Measurements from ENCODE around the gene EIF2B4. TPM values are rescaled to one million over a fixed set of nuclear protein-coding genes. Genes with fewer than 3 reads are reported as not detected.

The EIF2B4 gene
- total RNA-seq, 2 experiments from 2014 or later, result 41.2 to 43.6 TPM

DNA sequence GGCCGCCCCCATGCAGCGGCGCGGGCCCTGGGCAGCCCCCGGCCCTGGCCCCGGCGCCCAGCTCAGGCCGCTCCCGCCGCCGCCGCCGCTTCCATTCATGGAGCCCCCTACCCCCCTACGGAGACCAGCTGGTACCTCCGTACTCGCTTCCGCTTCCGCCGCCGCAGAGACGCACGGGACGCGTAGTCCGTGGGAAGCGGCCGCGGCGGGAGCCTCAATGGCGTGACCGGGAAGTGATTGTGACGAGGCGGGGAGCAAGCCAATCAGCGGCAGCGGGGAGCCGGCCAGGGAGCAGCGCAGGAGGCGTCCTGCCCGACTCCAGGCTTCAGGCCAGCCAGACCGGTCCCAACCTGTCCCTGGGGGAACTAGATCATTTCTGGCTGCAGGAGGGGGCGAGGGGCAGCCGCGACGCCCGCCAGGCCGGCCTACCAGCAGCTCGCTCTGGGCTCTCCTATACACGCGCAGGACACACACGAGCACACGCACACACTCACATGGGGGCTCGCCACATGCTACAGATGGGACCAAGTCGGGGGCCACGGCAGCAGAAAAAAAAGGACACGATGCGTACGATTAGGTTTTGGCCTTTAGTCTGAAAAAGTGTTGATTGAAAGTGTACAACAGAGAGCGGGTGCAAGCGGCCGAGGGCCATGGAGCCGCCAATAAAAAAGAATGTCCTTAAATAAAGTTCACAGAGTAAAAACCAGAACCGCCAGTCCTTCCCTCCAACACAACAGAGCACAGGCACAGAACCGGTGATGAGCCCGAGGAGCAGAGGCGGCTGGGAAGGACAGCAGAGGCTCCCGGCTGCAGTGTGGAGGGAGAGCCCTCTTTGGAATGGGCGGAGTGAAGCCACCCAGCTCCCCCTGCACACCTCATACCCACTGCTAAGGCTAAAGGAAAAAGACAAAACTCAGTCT lies 10.7 kb upstream of the EIF2B4 start, which contains the start of gene ZNF513:
ZNF513 (minus strand) TSS at position 109 of the 920 bp plus-strand sequence. CDS start 208 bp downstream, outside the sequence.
- peaks cover 32% of the 10 kb centered on the region for H3K4me1 Mint-ChIP-seq

DNA sequence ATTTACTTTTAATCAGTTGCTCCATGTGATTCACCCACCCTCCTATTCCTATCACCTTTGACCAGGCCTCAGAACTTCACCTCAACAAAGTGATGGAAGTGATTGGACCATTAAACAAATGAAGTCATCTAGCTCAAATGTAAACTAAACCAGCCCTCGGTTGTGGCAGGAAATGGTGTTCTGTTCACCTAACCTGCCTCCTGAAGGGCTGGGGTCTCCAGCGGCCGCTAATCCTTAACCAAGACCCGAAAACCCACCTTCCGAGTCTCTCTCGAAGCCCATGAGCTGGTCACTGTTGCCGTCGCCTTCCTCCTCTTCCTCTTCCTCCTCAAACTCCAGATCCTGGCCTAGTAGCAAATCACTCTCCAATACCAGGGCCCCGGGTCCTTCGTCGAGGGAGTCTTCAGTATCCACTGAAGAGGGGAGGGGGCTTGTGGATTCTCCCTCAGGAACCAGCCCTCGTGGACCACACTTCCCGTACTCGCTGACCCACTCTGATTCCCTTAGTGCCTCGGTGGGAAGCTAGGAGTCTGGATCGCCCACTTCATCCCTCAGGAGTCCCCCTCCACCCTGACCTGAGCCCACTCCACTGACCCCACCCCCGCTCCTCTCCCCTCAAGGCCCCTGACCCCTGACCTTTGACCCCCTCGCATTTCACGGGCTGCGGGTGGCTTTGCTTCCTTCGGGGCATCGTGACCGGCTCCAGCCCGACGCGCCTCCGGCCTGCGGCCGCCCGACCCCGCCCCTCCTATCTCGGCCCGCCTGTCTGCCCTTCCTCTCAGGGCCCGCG lies 9.9 kb upstream of the EIF2B4 start:
- peak overlapping the region; percentile 94 for H3K27ac Mint-ChIP-seq
- H3K4me3 Mint-ChIP-seq, result peak overlapping the region; percentile 91
- H3K9me3 Mint-ChIP-seq, result no peaks in the 10 kb centered on the region
- H3K4me1 Mint-ChIP-seq, result peaks cover 32% of the 10 kb centered on the region
- no peak for DNase-seq
- no peaks in the 10 kb centered on the region for H3K27me3 Mint-ChIP-seq
- peaks cover 35% of the 10 kb centered on the region for H3K36me3 Mint-ChIP-seq

More for the DNA sequence above, 10.7 kb upstream of the EIF2B4 start, which contains the start of gene ZNF513:
- Mint-ChIP-seq H3K36me3 (peaks cover 42% of the 10 kb centered on the region), H3K27me3 (no peaks in the 10 kb centered on the region), H3K27ac (peak within 1 kb of the TSS; percentile 97), H3K4me3 (peak within 1 kb of the TSS; percentile 91), H3K9me3 (no peaks in the 10 kb centered on the region)
- DNase-seq, result peak; percentile 89

DNA sequence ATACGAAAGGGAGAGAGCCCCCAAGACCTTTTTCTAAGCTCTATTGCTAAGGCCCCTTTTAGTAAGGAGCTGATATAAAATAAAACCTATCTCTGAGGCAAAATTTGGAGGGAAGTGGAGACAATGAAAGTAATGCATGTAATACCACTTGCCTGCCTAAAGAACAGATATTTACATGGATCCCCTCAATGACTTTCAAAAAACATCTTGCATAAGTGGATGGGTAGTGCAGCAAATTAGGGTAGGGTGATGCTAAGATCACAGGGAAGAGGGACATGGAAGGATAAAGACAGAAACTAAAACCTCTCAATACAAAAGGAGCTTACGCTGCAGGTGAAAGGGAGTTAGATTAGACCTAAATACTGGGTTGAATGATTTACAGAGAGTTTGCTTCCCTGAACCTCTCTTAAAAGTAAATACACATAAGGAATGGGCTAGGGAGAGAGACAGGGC lies 9.3 kb upstream of the EIF2B4 start:
- Mint-ChIP-seq H3K36me3 (peaks cover 37% of the 10 kb centered on the region), H3K27ac (peak overlapping the region; percentile 94), H3K27me3 (no peaks in the 10 kb centered on the region), H3K9me3 (no peaks in the 10 kb centered on the region), H3K4me3 (peak overlapping the region; percentile 91), H3K4me1 (peaks cover 30% of the 10 kb centered on the region)
- DNase-seq, result no peak

DNA sequence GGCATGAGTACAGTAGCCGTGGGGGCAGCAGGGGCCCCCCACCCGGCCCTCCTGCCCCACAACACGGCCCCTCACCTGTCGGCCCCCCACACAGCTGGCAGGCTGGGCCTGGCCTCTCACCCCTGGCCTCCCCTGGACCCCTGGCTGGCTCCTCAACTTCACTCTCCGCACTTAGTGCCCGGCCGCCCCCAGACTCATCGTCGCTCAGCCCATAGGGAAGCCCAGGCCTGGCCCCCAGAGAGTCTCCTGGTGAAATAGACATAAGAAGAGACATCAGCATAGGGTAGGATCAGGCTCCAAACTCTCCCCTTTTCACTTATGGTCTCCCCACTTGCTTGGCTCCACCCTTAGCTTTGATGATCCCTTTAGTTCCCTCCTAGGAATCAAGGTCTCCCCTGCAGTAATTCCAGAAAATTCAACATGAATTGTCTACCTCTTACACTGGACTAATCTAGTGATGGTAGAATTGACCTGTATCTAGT lies 8.7 kb upstream of the EIF2B4 start:
- peak overlapping the region; percentile 94 for H3K27ac Mint-ChIP-seq
- peaks cover 31% of the 10 kb centered on the region for H3K4me1 Mint-ChIP-seq
- H3K9me3 Mint-ChIP-seq, result no peaks in the 10 kb centered on the region
- no peak for DNase-seq
- H3K4me3 Mint-ChIP-seq, result peak overlapping the region; percentile 91
- peaks cover 36% of the 10 kb centered on the region for H3K36me3 Mint-ChIP-seq
- H3K27me3 Mint-ChIP-seq, result no peaks in the 10 kb centered on the region

DNA sequence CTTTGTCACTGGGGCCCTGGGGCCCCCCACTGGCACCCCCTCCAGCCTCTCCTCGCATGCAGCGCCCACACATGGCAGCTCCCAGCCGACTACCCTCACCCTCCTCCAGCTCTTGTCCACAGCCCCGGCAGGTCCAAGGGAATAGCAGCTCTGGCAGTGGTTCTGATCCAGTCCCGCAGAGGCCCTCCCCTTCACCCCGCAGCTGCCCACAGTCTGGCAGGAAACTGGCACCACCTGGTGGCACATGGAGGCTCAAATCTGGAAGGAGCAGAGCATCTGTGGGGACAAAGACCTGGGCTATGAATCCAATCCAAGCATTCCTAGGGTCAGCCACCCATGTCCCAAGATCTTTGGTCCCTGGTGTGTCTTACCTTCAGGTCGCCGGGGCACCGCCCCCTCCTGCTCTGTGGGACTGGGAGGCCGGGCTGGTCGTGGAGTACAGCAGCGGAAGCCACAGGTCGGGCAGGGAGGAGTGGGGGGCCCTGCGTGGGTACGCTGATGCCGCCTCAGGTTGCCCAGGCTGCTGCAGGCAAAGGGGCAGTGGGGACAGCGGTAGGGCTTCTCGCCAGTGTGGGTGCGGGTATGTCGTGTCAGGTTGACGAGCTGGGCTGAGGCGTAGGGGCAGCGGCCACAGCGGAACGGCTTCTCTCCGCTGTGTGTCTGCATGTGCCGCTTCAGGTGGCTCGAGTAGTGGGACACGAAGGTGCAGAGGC lies 8.1 kb upstream of the EIF2B4 start:
- H3K27ac Mint-ChIP-seq, result peak overlapping the region; percentile 42
- no peaks in the 10 kb centered on the region for H3K9me3 Mint-ChIP-seq
- H3K36me3 Mint-ChIP-seq, result peaks cover 40% of the 10 kb centered on the region
- DNase-seq, result no peak
- no peak overlapping the region for H3K4me3 Mint-ChIP-seq
- H3K27me3 Mint-ChIP-seq, result no peaks in the 10 kb centered on the region
- peaks cover 31% of the 10 kb centered on the region for H3K4me1 Mint-ChIP-seq

DNA sequence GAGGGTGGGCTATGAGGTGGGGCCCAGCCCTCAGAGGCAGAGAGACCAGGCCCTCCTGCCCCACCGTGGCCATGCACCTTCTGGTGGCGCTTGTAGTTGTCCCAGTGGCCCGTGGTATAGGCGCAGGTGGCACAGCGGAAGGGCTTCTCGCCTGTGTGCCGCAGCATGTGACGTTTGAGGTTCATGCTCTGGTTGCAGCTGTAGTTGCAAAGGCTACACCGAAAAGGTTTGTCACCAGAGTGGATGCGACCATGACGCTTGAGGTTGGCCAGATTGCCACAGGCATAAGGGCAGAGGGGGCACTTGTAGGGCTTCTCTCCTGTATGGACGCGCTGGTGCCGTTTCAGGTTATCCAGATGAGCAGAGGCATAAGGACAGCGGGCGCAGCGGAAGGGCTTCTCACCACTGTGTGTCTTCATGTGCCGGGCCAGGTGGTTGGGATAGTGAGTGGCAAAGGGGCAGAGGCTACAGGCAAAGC lies 7.5 kb upstream of the EIF2B4 start:
- peaks cover 36% of the 10 kb centered on the region for H3K4me1 Mint-ChIP-seq
- no peak overlapping the region for H3K4me3 Mint-ChIP-seq
- no peak overlapping the region for H3K27ac Mint-ChIP-seq
- peaks cover 44% of the 10 kb centered on the region for H3K36me3 Mint-ChIP-seq
- DNase-seq, result no peak
- no peaks in the 10 kb centered on the region for H3K9me3 Mint-ChIP-seq
- no peaks in the 10 kb centered on the region for H3K27me3 Mint-ChIP-seq

DNA sequence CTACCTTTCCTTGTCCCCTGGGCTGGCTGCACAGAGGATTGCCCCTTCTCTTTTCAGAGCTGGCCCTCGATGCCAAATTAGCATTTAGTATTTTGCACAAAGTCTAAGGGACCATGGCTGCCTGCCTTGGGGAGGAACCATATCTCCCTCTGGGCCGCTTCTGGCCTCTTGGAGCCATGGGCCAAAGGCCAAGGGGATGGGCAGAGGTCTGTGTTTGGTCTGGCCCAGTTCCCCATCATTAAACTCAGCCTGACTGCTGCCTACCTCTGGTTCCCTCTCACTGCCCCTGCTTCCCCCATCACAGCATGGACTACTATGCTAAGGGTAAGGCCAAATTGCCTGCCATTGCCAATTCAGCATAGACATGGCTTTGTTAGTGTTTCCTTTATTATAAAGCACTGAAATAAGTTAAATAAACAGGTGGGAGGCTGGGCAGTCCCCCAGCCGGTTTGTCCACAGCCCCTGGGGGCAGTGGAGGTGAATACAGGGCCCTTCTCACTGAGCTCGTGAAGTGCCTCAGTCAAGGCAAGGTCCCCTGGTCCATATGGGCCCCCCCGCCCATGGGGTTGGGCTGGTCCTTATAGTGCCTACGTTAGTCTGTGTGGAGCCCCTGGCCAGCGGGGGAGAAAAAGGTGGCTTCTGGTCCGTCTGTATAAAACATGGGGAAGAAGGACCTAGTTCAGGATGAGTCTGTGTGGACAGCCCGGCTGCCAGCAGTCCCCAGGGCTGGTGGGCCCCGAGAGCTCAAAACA lies 6.9 kb upstream of the EIF2B4 start:
- DNase-seq, result no peak
- H3K9me3 Mint-ChIP-seq, result no peaks in the 10 kb centered on the region
- peaks cover 45% of the 10 kb centered on the region for H3K36me3 Mint-ChIP-seq
- H3K27ac Mint-ChIP-seq, result peak overlapping the region; percentile 31
- peaks cover 41% of the 10 kb centered on the region for H3K4me1 Mint-ChIP-seq
- H3K4me3 Mint-ChIP-seq, result no peak overlapping the region
- H3K27me3 Mint-ChIP-seq, result no peaks in the 10 kb centered on the region

DNA sequence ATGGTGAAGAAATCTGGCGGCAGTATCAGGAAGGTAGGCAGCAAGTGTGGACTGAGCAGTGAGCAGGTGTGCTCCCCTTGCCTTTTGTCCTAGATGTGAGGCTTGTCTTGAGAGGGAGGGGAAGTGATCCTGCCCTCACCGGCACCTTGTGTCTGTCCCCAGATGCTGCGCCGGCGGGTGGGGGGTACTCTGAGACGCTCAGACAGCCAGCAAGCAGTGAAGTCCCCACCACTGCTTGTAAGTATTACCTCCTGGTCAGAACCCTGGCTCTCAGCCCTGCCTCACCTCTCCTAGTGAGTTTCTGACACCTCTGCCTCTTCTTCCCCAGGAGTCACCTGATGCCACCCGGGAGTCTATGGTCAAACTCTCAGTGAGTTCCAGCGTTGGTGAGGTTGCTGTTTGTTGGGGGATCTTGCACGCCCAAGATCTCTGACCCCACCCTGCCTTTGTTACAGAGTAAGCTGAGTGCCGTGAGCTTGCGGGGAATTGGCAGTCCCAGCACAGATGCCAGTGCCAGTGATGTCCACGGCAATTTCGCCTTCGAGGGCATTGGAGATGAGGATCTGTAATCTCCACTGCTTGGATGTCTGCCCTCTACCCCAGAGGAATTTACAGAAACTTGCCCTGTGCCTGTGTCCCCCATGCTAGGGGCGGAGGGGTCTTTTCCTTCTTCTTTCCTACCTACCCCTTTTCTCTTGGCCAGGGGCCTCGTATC lies 6.2 kb upstream of the EIF2B4 start:
- H3K36me3 Mint-ChIP-seq, result peaks cover 44% of the 10 kb centered on the region
- H3K4me1 Mint-ChIP-seq, result peaks cover 41% of the 10 kb centered on the region

DNA sequence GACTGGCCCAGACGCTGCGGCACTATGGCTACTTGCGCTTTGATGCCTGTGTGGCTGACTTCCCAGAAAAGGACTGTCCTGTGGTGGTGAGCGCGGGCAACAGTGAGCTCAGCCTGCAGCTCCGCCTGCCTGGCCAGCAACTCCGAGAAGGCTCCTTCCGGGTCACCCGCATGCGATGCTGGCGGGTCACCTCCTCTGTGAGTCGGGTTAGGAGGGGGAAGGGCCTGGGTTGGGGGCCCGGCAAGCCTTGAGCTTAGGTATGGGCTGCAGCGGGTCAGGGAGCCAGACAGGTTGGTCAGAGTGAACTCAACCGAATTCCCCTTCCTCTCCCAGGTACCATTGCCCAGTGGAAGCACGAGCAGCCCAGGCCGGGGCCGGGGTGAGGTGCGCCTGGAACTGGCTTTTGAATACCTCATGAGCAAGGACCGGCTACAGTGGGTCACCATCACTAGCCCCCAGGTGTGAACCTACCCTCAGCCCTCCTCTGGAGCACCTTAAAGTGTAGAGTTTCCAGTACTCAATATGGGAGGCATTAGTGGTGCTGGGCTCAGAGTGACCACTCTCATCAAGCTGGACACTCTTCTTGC lies 5.5 kb upstream of the EIF2B4 start:
- Mint-ChIP-seq H3K9me3 (no peaks in the 10 kb centered on the region), H3K27ac (no peak overlapping the region), H3K27me3 (no peaks in the 10 kb centered on the region), H3K4me3 (no peak overlapping the region), H3K4me1 (peaks cover 34% of the 10 kb centered on the region), H3K36me3 (peaks cover 40% of the 10 kb centered on the region)
- DNase-seq, result no peak

More for the DNA sequence above, 6.2 kb upstream of the EIF2B4 start:
- Mint-ChIP-seq H3K9me3 (no peaks in the 10 kb centered on the region), H3K27me3 (no peaks in the 10 kb centered on the region), H3K4me3 (no peak overlapping the region), H3K27ac (no peak overlapping the region)
- DNase-seq, result no peak

DNA sequence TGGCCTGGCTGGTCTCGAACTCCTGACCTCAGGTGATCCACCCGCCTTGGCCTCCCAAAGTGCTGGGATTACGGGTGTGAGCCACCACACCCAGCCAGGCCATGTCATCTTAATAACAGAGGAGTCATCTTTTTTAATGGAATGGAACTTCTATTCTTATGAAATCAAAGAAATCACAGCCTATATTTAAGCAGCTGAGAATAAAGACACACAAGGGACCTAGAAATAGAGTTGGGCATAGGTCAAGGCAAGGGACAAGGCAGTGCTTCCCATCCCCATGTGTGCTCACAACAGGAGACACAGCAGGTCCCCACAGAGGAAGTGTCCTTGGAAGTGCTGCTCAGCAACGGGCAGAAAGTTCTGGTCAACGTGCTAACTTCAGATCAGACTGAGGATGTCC lies 3.4 kb upstream of the EIF2B4 start:
- no peak for DNase-seq
- Mint-ChIP-seq H3K36me3 (peaks cover 36% of the 10 kb centered on the region), H3K27me3 (no peaks in the 10 kb centered on the region), H3K4me3 (no peak overlapping the region), H3K9me3 (no peaks in the 10 kb centered on the region), H3K4me1 (peaks cover 26% of the 10 kb centered on the region), H3K27ac (peak overlapping the region; percentile 52)

DNA sequence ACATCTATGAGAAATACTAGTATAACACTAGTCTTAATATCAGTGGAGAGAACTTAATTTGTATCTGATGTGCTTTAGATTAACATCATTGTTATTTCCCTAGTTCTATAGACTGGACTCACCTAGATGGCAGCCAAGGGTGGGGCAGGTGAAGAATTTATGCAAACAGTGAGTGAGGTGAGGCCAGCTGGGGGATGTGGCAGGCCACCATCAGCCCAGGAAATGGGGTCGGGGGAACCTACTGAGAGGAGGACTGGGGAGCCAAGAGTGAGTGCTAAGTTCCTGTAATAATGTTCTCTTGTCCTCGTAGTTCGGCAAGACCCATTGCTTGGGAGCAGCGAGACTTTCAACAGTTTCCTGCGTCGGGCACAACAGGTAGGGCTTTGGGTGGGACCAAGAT lies 2.8 kb upstream of the EIF2B4 start:
- Mint-ChIP-seq H3K4me3 (no peak overlapping the region), H3K36me3 (peaks cover 36% of the 10 kb centered on the region), H3K9me3 (no peaks in the 10 kb centered on the region), H3K27ac (peak overlapping the region; percentile 43), H3K4me1 (peaks cover 32% of the 10 kb centered on the region), H3K27me3 (no peaks in the 10 kb centered on the region)
- no peak for DNase-seq

DNA sequence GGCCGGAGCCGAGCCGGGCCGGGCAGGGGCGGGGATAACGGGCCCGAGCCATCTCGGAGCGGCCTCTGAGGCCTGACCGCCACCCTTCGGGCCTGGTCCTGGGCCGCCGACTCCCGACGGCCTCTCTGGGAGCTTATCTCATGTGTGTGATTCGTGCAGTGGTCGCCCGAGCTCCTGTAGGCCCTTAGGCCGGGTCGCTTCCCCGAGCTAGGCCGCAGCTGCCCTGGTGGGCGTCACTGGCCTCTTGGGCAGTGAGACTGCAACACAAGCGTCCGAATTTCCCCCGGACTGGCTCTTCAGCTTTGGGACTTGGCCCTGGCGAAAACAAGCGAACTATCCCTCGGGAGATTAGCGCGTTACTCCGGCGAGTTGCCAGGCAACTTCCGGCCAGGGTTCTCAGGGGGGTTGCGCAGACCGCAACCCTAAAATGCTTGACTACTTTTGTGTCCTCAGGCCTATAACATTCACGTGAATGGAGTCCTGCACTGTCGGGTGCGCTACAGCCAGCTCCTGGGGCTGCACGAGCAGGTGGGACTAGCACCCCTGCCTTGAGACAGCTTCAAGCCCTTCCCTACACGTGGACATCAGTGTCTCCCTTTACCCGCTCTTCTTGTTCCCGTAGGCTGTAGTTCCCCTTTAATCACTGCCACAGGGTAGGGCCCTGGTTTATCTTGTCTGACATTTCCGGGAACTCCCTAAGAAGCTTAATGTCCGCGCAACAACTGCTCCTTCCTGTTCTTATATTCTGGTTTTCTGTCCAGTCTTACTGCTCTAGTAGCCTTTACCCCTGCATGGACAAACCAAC lies 880 bp upstream of the EIF2B4 start:
- Mint-ChIP-seq H3K4me3 (peak overlapping the region; percentile 89), H3K27me3 (no peaks in the 10 kb centered on the region), H3K36me3 (peaks cover 38% of the 10 kb centered on the region), H3K4me1 (peaks cover 40% of the 10 kb centered on the region), H3K27ac (peak overlapping the region; percentile 93), H3K9me3 (no peaks in the 10 kb centered on the region)
- DNase-seq, result peak; percentile 39

Data from activated naive CD8-positive, alpha-beta T cell treated with anti-CD3 and anti-CD28 coated beads for 36 hours (primary cell).